MM.1S (cell line): Measurements from ENCODE around the gene ZNF618.

ENCODE experiments used
- CTCF ChIP-seq: fragments of 300-600 bp; sonication (generic); IDR thresholded peaks from 2 replicates; pipeline ENCODE4 v1.5.1; 2016; ENCODE audit warnings: antibody characterized with exemption, low read length, mixed read lengths
- EZH2 ChIP-seq: fragments of 300-600 bp; sonication (generic); optimal IDR thresholded peaks from 2 replicates; pipeline ENCODE3; 2017; ENCODE audit warnings: low read depth, mild to moderate bottlenecking, antibody characterized with exemption, low read length, mixed read lengths

- TF ChIP-seq CTCF (no peak), EZH2 (no peak)
Measured at GRCh38 chr9:114015607-114016006, 139.5 kb downstream of the ZNF618 start.
